Stimulated activated CD8-positive, alpha-beta memory T cell treated with anti-CD3 and anti-CD28 coated beads, Interleukin-2, amount 100 ng/mL, for 48 hours (primary cell): ENCODE results near the gene ELMOD2.

Experiments
- DNase-seq, 2 donors: peaks; one replicate each; pipeline ENCODE4 v3.0.0-alpha.2; 2020; ENCODE audit warnings: low read depth in 2 of 2

Gene ELMOD2

DNA sequence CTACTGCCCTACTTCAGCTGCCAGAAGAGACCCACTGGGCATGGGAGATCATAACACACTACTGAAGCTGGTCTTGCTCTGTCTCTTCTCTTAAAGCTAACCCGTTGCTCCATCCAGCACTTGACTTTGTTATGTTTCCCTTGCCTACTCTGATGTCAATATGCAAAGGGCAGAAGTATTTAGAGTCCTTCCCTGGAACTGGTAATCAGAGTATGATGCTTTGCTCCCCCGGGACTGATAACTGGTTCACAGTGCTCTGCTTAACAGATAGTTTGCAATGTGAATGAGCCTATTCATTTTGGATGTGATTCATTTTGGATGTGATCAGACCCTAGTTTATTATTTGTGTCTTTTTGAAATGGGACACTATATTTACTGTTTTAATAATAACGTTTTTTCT lies 57.1 kb downstream of the ELMOD2 start:
- no peak for DNase-seq

DNA sequence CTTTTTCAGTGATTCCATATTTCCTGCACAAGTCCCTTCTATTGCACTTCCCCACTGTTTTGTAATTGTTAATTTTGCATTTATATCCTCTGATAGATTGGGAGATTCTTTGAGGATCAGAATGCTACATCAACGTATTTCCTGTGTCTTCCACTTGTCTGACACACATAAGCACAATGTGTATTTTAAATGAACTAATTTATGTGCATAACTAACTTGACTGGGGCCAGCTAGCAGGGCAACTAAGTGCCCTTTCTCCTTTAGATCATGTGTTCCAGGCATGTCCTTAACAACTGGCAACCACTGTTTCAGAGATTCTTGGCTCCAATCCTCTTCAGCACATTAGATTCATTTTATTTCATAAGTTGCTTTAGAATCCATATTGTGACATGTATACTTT lies 60.5 kb downstream of the ELMOD2 start:
- no peak for DNase-seq

DNA sequence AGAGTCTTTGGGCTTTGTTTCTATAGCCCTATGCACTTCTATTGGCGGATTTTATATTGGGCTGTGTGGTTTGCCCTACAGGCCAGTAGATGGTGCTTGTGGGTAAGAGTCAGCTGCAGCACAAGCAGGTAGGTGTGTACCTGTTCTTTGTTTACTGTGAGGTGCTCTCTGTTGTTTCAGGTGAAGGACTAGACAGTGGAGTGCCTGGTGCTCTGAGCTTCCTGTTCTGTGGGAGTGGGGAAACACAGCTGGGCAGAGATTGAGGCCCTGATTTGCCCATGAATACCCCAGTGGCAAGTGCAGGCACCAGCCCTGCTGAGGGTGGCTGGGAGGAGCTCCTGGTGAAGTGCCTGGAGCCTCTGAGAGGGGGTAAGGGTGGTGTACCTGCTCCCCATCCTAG lies 71.1 kb downstream of the ELMOD2 start:
- no peak for DNase-seq

DNA sequence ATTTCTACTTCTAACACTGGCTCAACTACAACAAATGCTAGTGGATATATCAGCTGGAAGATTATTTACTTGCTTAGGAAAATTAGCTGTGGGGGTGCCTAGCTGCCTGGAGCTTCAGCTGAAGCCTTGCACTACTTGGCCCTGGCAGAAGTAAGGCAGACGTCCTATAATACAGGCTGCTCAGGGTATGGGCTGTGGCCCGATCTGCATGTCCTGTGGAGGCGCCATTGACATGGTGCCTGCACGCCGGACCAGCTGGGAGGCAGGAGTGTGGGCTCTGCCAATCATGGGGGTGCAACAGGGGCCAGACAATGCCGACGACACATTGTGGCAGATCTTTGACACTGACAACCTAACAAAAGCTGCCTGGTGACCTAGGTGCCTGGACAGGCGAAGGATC lies 76.4 kb downstream of the ELMOD2 start:
- no peak for DNase-seq

DNA sequence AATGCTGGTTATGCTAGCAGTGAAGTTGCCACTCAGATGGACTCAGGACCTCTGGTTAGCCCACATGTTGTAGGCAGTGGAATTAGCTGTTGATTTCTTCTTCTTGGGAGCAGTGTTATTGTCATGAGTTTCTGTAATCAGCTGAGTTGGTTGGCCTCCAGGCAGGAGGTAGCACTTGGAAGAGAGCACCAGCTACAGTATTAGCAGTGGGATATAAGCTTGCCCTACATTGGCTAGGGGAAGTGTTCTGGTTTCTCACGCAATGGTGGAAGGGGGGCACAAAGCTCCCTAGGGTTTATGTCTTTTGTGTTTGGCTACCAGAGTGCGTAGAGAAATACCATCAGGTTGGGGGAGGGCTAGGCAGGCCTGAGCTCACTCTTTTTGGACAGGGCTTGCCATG lies 78.7 kb downstream of the ELMOD2 start:
- DNase-seq = no peak

DNA sequence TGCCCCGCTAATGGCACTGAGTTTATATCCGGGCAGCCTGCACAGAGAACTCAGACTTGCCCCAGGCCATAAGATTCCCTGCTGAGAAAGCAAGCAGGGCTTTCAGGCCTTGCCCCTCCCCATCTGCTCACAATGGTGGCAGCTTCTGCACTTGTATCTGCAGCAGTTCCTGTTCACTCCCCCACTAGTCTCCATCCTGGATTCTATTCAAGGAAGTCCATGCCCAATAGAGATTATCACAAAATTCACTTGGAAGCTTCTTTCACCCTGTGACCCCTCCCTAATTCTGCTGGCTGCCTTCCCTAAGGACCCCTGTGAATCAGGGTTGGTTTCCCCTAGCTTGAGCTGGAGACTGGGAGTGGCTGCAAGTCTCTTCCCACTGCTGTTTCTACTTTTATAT lies 79.3 kb downstream of the ELMOD2 start:
- no peak for DNase-seq
